HepG2 (cell line): ENCODE results near the gene PLK2. TPM values are rescaled to one million over a fixed set of nuclear protein-coding genes. Genes with fewer than 3 reads are reported as not detected.
A peak's percentile ranks its signal among the peaks of the same experiment; 100 is the strongest.

Experiments
- AGO2 ChIP-seq: fragments of 200-400 bp; formaldehyde crosslinking; optimal IDR thresholded peaks from 2 replicates; pipeline ENCODE3; 2017; ENCODE audit warnings: mild to moderate bottlenecking, low read depth, low read length, moderate library complexity
- CBX5 ChIP-seq: sonication (generic); formaldehyde crosslinking; IDR thresholded peaks from 2 replicates; pipeline ENCODE4 v1.4.0; 2020; ENCODE audit warnings: missing genetic modification reagents, borderline replicate concordance
- FOSL2 ChIP-seq: sonication (generic); formaldehyde crosslinking; IDR thresholded peaks from 2 replicates; pipeline ENCODE4 v1.4.0; 2020; ENCODE audit warnings: missing genetic modification reagents
- GABPB1 ChIP-seq: IDR thresholded peaks from 2 replicates; pipeline ENCODE4 v1.6.1; 2016; ENCODE audit warnings: mild to moderate bottlenecking, missing genetic modification reagents, moderate library complexity, missing compliant biosample characterization
- HOXA9 ChIP-seq: sonication (generic); formaldehyde crosslinking; IDR thresholded peaks from 2 replicates; pipeline ENCODE4 v1.8.1; 2022; ENCODE audit warnings: missing genetic modification reagents, mild to moderate bottlenecking, moderate library complexity, borderline replicate concordance
- ISL2 ChIP-seq: sonication (generic); formaldehyde crosslinking; IDR thresholded peaks from 2 replicates; pipeline ENCODE4 v1.5.0; 2020; ENCODE audit warnings: missing genetic modification reagents
- MYNN ChIP-seq: sonication (generic); formaldehyde crosslinking; IDR thresholded peaks from 2 replicates; pipeline ENCODE4 v1.4.0; 2020; ENCODE audit warnings: mild to moderate bottlenecking, low read depth, missing genetic modification reagents
- NCOA1 ChIP-seq: sonication (generic); formaldehyde crosslinking; IDR thresholded peaks from 2 replicates; pipeline ENCODE4 v1.9.0; 2021; ENCODE audit warnings: missing genetic modification reagents
- PHF20 ChIP-seq: sonication (generic); formaldehyde crosslinking; IDR thresholded peaks from 2 replicates; pipeline ENCODE4 v1.5.0; 2020; ENCODE audit warnings: mild to moderate bottlenecking, missing genetic modification reagents
- RAD21 ChIP-seq: fragments of 450-650 bp; formaldehyde crosslinking; IDR thresholded peaks from 2 replicates; pipeline ENCODE4 v1.5.0; 2020; ENCODE audit warnings: mild to moderate bottlenecking
- REXO4 ChIP-seq: sonication (generic); formaldehyde crosslinking; IDR thresholded peaks from 2 replicates; pipeline ENCODE4 v1.8.0; 2022; ENCODE audit warnings: missing genetic modification reagents, mild to moderate bottlenecking, borderline replicate concordance
- TEAD3 ChIP-seq: optimal IDR thresholded peaks from 2 replicates; pipeline ENCODE3; 2016; ENCODE audit warnings: borderline replicate concordance
- ZBTB1 ChIP-seq: sonication (generic); formaldehyde crosslinking; IDR thresholded peaks from 2 replicates; pipeline ENCODE4 v1.4.0; 2020; ENCODE audit warnings: missing genetic modification reagents, borderline replicate concordance
- ZBTB8A ChIP-seq: sonication (generic); formaldehyde crosslinking; IDR thresholded peaks from 2 replicates; pipeline ENCODE4 v1.4.0; 2020; ENCODE audit warnings: mild to moderate bottlenecking, low read depth, missing genetic modification reagents, borderline replicate concordance
- ZC3H13 ChIP-seq: sonication (generic); formaldehyde crosslinking; IDR thresholded peaks from 2 replicates; pipeline ENCODE4 v1.8.1; 2023; ENCODE audit warnings: mild to moderate bottlenecking, missing genetic modification reagents, moderate library complexity
- ZNF251 ChIP-seq: sonication (generic); formaldehyde crosslinking; IDR thresholded peaks from 2 replicates; pipeline ENCODE4 v1.9.0; 2021; ENCODE audit warnings: mild to moderate bottlenecking, missing genetic modification reagents
- ZNF564 ChIP-seq: sonication (generic); formaldehyde crosslinking; IDR thresholded peaks from 2 replicates; pipeline ENCODE4 v1.8.1; 2023; ENCODE audit warnings: mild to moderate bottlenecking, missing genetic modification reagents
- ZNF747 ChIP-seq: sonication (generic); formaldehyde crosslinking; IDR thresholded peaks from 2 replicates; pipeline ENCODE4 v1.8.1; 2023; ENCODE audit warnings: missing genetic modification reagents, mild to moderate bottlenecking, borderline replicate concordance
- ZNF816 ChIP-seq: sonication (generic); formaldehyde crosslinking; IDR thresholded peaks from 2 replicates; pipeline ENCODE4 v1.8.0; 2022; ENCODE audit warnings: missing genetic modification reagents, mild to moderate bottlenecking, borderline replicate concordance
- ZSCAN29 ChIP-seq: sonication (generic); formaldehyde crosslinking; conservative IDR thresholded peaks from 2 replicates; pipeline ENCODE4 v1.4.0; 2020; ENCODE audit warnings: mild to moderate bottlenecking, missing genetic modification reagents
- polyA plus RNA-seq, 8 experiments: library from polyadenylated mRNA; depleted of rRNA in 3 of 8; stranded (reverse) in 7 of 8; unstranded in 1 of 8; fragments of >200 nt; fragmentation: Illumina TruSeq in 4 of 8; extraction: Trizol in 4 of 8; gene quantifications; 2 replicates each; pipeline versions ENCODE4 v1.2.1 to v1.2.3, GENCODE V29; 2011 to 2016; ENCODE audit warnings: low read depth in 4 of 8, missing spikeins in 1 of 8, mixed read lengths in 1 of 8; ENCODE audit not compliant: insufficient read depth in 1 of 8
- total RNA-seq, 5 experiments: library from RNA; depleted of rRNA; stranded (reverse); fragments of >200 nt; fragmentation: Illumina TruSeq; extraction: Trizol; gene quantifications; 2 replicates each; pipeline ENCODE4 v1.2.3, GENCODE V29; 2016; ENCODE audit warnings: low read depth in 1 of 5
- TF ChIP-seq, protein P1 (sequence below): sonication (generic); formaldehyde crosslinking; IDR thresholded peaks from 2 replicates; pipeline ENCODE4 v1.8.0; 2022; ENCODE audit warnings: low read depth, missing genetic modification reagents
- TF ChIP-seq, protein P2 (sequence below): sonication (generic); formaldehyde crosslinking; IDR thresholded peaks from 2 replicates; pipeline ENCODE4 v1.4.0; 2020; ENCODE audit warnings: mild to moderate bottlenecking, missing genetic modification reagents
- TF ChIP-seq, protein P3 (sequence below): sonication (generic); formaldehyde crosslinking; IDR thresholded peaks from 2 replicates; pipeline ENCODE4 v1.4.0; 2020; ENCODE audit warnings: mild to moderate bottlenecking, missing genetic modification reagents
- TF ChIP-seq, protein P4 (sequence below): sonication (generic); formaldehyde crosslinking; IDR thresholded peaks from 2 replicates; pipeline ENCODE4 v1.5.0; 2020; ENCODE audit warnings: missing genetic modification reagents
- TF ChIP-seq, protein P5 (sequence below): fragments of 450-650 bp; IDR thresholded peaks from 2 replicates; pipeline ENCODE4 v1.6.1; 2017

The PLK2 gene
- total and polyA plus RNA-seq, 2 of the 13 experiments (the other 11 are each of a cell fraction or from before 2014, with no cell fraction given) = 9.6 to 29.6 TPM

DNA sequence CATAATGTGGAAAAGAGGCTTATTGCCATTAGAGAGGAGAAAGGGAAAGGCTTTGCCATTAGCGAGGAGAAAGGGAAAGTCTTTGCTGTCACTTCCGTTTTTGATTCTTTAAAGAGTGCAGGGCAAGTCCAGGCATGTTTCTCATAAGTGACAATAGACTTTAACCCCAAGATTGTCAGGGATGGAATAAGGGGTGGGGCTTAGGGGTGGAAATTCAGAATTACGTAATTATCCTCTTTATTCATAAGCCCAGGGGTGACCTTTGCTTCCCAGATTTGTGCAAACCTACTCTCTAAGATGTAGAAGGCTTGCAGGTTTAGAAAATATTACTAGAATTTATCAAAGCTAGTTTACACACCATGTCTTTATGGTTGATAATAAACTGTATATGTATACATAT lies 2.3 kb upstream of the PLK2 start (continued):
- no peak for TF ChIP-seq ZBTB8A (CRISPR knock-in tag)
- no peak for TF ChIP-seq HOXA9 (CRISPR knock-in tag)
- TF ChIP-seq, protein P1, sequence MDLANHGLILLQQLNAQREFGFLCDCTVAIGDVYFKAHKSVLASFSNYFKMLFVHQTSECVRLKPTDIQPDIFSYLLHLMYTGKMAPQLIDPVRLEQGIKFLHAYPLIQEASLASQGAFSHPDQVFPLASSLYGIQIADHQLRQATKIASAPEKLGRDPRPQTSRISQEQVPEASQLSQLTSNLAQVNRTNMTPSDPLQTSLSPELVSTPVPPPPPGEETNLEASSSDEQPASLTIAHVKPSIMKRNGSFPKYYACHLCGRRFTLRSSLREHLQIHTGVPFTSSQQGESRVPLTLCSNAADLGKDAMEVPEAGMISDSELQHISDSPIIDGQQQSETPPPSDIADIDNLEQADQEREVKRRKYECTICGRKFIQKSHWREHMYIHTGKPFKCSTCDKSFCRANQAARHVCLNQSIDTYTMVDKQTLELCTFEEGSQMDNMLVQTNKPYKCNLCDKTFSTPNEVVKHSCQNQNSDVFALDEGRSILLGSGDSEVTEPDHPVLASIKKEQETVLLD (CRISPR knock-in tag) = no peak
- TF ChIP-seq ZBTB1 (CRISPR knock-in tag) = no peak
- TF ChIP-seq, protein P2, sequence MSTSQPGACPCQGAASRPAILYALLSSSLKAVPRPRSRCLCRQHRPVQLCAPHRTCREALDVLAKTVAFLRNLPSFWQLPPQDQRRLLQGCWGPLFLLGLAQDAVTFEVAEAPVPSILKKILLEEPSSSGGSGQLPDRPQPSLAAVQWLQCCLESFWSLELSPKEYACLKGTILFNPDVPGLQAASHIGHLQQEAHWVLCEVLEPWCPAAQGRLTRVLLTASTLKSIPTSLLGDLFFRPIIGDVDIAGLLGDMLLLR (CRISPR knock-in tag) = no peak
- TF ChIP-seq RAD21 = no peak
- no peak for TF ChIP-seq ISL2 (CRISPR knock-in tag)
- peak; percentile 55; the same call in 1 of the 2 replicates for TF ChIP-seq GABPB1
- TF ChIP-seq FOSL2 (CRISPR knock-in tag) = no peak
- TF ChIP-seq ZSCAN29 = no peak; the same call in 1 of the 2 replicates
- TF ChIP-seq NCOA1 (CRISPR knock-in tag) = no peak
- TF ChIP-seq, protein P3, sequence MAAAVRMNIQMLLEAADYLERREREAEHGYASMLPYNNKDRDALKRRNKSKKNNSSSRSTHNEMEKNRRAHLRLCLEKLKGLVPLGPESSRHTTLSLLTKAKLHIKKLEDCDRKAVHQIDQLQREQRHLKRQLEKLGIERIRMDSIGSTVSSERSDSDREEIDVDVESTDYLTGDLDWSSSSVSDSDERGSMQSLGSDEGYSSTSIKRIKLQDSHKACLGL = no peak
- TF ChIP-seq ZC3H13 (CRISPR knock-in tag) = no peak
- TF ChIP-seq, protein P4, sequence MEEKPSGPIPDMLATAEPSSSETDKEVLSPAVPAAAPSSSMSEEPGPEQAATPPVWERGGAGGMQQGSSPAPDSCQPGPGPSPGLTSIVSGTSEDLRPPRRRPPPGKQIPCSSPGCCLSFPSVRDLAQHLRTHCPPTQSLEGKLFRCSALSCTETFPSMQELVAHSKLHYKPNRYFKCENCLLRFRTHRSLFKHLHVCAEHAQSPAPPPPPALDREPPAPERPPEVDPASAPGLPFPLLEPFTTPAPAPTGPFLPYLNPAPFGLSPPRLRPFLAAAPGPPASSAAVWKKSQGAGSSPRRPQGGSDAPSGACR (CRISPR knock-in tag) = no peak
- no peak for TF ChIP-seq ZNF816 (CRISPR knock-in tag)
- TF ChIP-seq, protein P5, sequence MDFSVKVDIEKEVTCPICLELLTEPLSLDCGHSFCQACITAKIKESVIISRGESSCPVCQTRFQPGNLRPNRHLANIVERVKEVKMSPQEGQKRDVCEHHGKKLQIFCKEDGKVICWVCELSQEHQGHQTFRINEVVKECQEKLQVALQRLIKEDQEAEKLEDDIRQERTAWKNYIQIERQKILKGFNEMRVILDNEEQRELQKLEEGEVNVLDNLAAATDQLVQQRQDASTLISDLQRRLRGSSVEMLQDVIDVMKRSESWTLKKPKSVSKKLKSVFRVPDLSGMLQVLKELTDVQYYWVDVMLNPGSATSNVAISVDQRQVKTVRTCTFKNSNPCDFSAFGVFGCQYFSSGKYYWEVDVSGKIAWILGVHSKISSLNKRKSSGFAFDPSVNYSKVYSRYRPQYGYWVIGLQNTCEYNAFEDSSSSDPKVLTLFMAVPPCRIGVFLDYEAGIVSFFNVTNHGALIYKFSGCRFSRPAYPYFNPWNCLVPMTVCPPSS = no peak
- no peak for TF ChIP-seq MYNN (CRISPR knock-in tag)
- TF ChIP-seq ZNF564 (CRISPR knock-in tag) = no peak
- no peak for TF ChIP-seq PHF20 (CRISPR knock-in tag)
- no peak for TF ChIP-seq CBX5 (CRISPR knock-in tag)
- TF ChIP-seq TEAD3 (CRISPR knock-in tag) = peak; percentile 15
- no peak for TF ChIP-seq ZNF251 (CRISPR knock-in tag)
- no peak for TF ChIP-seq AGO2
- TF ChIP-seq REXO4 (CRISPR knock-in tag) = no peak
- TF ChIP-seq ZNF747 (CRISPR knock-in tag) = no peak
